ENCODE measurements around the gene ADAMTSL3. TPM values are rescaled to one million over a fixed set of nuclear protein-coding genes. Genes with fewer than 3 reads are reported as not detected.

The ADAMTSL3 gene
- total RNA-seq, 4 donors from 2014 or later: 16.6 to 30.0 (median 21.8) TPM

- H3K4me1 ChIP-seq: peaks cover 0 to 11% (median 5%) of the 10 kb centered on the region in 4 donors
- H3K27me3 ChIP-seq: no peaks in the 10 kb centered on the region
- H3K9me3 ChIP-seq: no peaks in the 10 kb centered on the region
- H3K27ac ChIP-seq (replicated peaks in 1 of 4): no peak overlapping the region
- TF ChIP-seq POLR2A (IDR thresholded peaks at IDR 0.05; ENCODE audit: low read depth): no peak
- TF ChIP-seq POLR2AphosphoS5 (IDR thresholded peaks at IDR 0.05): no peak
- no peak for TF ChIP-seq EP300 (IDR thresholded peaks at IDR 0.05)
- no peak for TF ChIP-seq CTCF (IDR thresholded peaks at IDR 0.05)
- peaks cover 0 to 11% (median 3%) of the 10 kb centered on the region in 4 donors for H3K36me3 ChIP-seq
- 92% methylated on average over 3 of the region's 3 CpGs for WGBS
- DNase-seq (ENCODE audit: extremely low spot score): no peak
- H3K4me3 ChIP-seq: no peak overlapping the region
- intact Hi-C loops (cut with DNase I): no loop called here
These were observed 338.6 kb downstream of the ADAMTSL3 start for GRCh38 chr15:83992324-83993031.

- WGBS: 96% methylated on average over 2 of the region's 2 CpGs
- no peak for TF ChIP-seq POLR2A (IDR thresholded peaks at IDR 0.05; ENCODE audit: low read depth)
- DNase-seq (ENCODE audit: extremely low spot score): no peak
- Histone ChIP-seq H3K27ac (replicated peaks in 1 of 4) (no peak overlapping the region), H3K4me3 (no peak overlapping the region), H3K27me3 (no peaks in the 10 kb centered on the region), H3K36me3 (peaks cover 0 to 11% (median 3%) of the 10 kb centered on the region in 4 donors), H3K4me1 (peaks cover 0 to 14% (median 5%) of the 10 kb centered on the region in 4 donors), H3K9me3 (no peaks in the 10 kb centered on the region)
- intact Hi-C loops (cut with DNase I): no loop called here
These were observed 339.7 kb downstream of the ADAMTSL3 start for GRCh38 chr15:83993591-83993990.

GRCh38 chr15:83998486-83998885, 344.6 kb downstream of the ADAMTSL3 start:
- Histone ChIP-seq H3K27ac (replicated peaks in 1 of 4) (no peak overlapping the region), H3K4me1 (peaks cover 0 to 3% (median 0%) of the 10 kb centered on the region in 4 donors), H3K9me3 (no peaks in the 10 kb centered on the region), H3K27me3 (no peaks in the 10 kb centered on the region), H3K36me3 (no peaks in the 10 kb centered on the region), H3K4me3 (no peak overlapping the region)
- intact Hi-C loops (cut with DNase I): no loop called here
- DNase-seq (ENCODE audit: extremely low spot score): no peak
- WGBS: 83% methylated on average over 2 of the region's 2 CpGs
- TF ChIP-seq POLR2A (IDR thresholded peaks at IDR 0.05; ENCODE audit: low read depth): no peak

- Histone ChIP-seq H3K4me3 (no peak overlapping the region), H3K36me3 (no peaks in the 10 kb centered on the region), H3K4me1 (peaks cover 0 to 3% (median 0%) of the 10 kb centered on the region in 4 donors), H3K27me3 (no peaks in the 10 kb centered on the region), H3K9me3 (no peaks in the 10 kb centered on the region), H3K27ac (replicated peaks in 1 of 4) (no peak overlapping the region)
- WGBS: 89% methylated on average over 6 of the region's 6 CpGs
- intact Hi-C loops (cut with DNase I): no loop called here
- DNase-seq (ENCODE audit: extremely low spot score): no peak
- TF ChIP-seq POLR2A (IDR thresholded peaks at IDR 0.05; ENCODE audit: low read depth) (no peak), POLR2AphosphoS5 (IDR thresholded peaks at IDR 0.05) (no peak), EP300 (IDR thresholded peaks at IDR 0.05) (no peak), CTCF (IDR thresholded peaks at IDR 0.05) (no peak)
These were observed 345.6 kb downstream of the ADAMTSL3 start for GRCh38 chr15:83999396-84000135.

GRCh38 chr15:84001037-84001436, 347.1 kb downstream of the ADAMTSL3 start:
- Histone ChIP-seq H3K27ac (replicated peaks in 1 of 4) (no peak overlapping the region), H3K4me3 (no peak overlapping the region), H3K27me3 (no peaks in the 10 kb centered on the region), H3K9me3 (no peaks in the 10 kb centered on the region), H3K4me1 (peaks cover 0 to 3% (median 0%) of the 10 kb centered on the region in 4 donors), H3K36me3 (no peaks in the 10 kb centered on the region)
- 94% methylated on average over 5 of the region's 5 CpGs for WGBS
- TF ChIP-seq EP300 (IDR thresholded peaks at IDR 0.05): no peak
- TF ChIP-seq POLR2A (IDR thresholded peaks at IDR 0.05; ENCODE audit: low read depth): no peak
- no peak for TF ChIP-seq POLR2AphosphoS5 (IDR thresholded peaks at IDR 0.05)
- no peak for TF ChIP-seq CTCF (IDR thresholded peaks at IDR 0.05)
- DNase-seq (ENCODE audit: extremely low spot score): peak; percentile 50
- intact Hi-C loops (cut with DNase I): no loop called here

Data from esophagus muscularis mucosa (tissue), 4 donors.